H9 (cell line): ENCODE data around the gene ARHGEF12. TPM values are rescaled to one million over a fixed set of nuclear protein-coding genes. Genes with fewer than 3 reads are reported as not detected.
A peak's percentile ranks its signal among the peaks of the same experiment; 100 is the strongest.

ENCODE experiments used
- DNase-seq: peaks from one replicate; pipeline ENCODE4 v3.0.0-alpha.2; 2017
- H2AFZ ChIP-seq: one replicate; pipeline ENCODE4 v1.6.1; 2013; ENCODE audit warnings: mild to moderate bottlenecking, low read length, control low read depth, moderate library complexity
- H2AK5ac ChIP-seq: 2 replicates; pipeline ENCODE4 v1.6.1; 2013; ENCODE audit warnings: low read length, control low read depth, mixed read lengths; ENCODE audit not compliant: insufficient read length
- H2BK120ac ChIP-seq: one replicate; pipeline ENCODE4 v1.6.1; 2013; ENCODE audit warnings: low read depth, mild to moderate bottlenecking, low read length, control low read depth, inconsistent platforms; ENCODE audit not compliant: poor library complexity, severe bottlenecking
- H2BK12ac ChIP-seq: 2 replicates; pipeline ENCODE4 v1.6.1; 2013; ENCODE audit warnings: low read length, control low read depth, mixed read lengths, low read depth; ENCODE audit not compliant: insufficient read length
- H2BK15ac ChIP-seq: 2 replicates; pipeline ENCODE4 v1.6.1; 2013; ENCODE audit warnings: low read depth, low read length, control low read depth
- H2BK20ac ChIP-seq: one replicate; pipeline ENCODE4 v1.6.1; 2013; ENCODE audit warnings: low read depth, mild to moderate bottlenecking, low read length, control low read depth, inconsistent platforms; ENCODE audit not compliant: poor library complexity, severe bottlenecking
- H2BK5ac ChIP-seq: 2 replicates; pipeline ENCODE4 v1.6.1; 2013; ENCODE audit warnings: low read length, control low read depth, mixed read lengths; ENCODE audit not compliant: insufficient read length
- H3K14ac ChIP-seq: 2 replicates; pipeline ENCODE4 v1.6.1; 2013; ENCODE audit warnings: low read length, control low read depth; ENCODE audit not compliant: insufficient read depth
- H3K18ac ChIP-seq: 2 replicates; pipeline ENCODE4 v1.6.1; 2013; ENCODE audit warnings: low read depth, mild to moderate bottlenecking, mixed read lengths, low read length, control low read depth; ENCODE audit not compliant: insufficient read length
- H3K23ac ChIP-seq: 2 replicates; pipeline ENCODE4 v1.6.1; 2013; ENCODE audit warnings: low read length, control low read depth, mixed read lengths, low read depth; ENCODE audit not compliant: insufficient read length
- H3K23me2 ChIP-seq: 2 replicates; pipeline ENCODE4 v1.6.1; 2013; ENCODE audit warnings: low read depth, mild to moderate bottlenecking, mixed read lengths, low read length, control low read depth; ENCODE audit not compliant: insufficient read length, poor library complexity, severe bottlenecking
- H3K27ac ChIP-seq: 2 replicates; pipeline ENCODE4 v1.5.1; 2013; ENCODE audit warnings: low read length, control low read depth, mixed read lengths, low read depth; ENCODE audit not compliant: insufficient read length
- H3K27me3 ChIP-seq: 2 replicates; pipeline ENCODE4 v1.6.1; 2013; ENCODE audit warnings: low read length, control low read depth, inconsistent platforms; ENCODE audit not compliant: insufficient read depth
- H3K4ac ChIP-seq: 2 replicates; pipeline ENCODE4 v1.6.1; 2013; ENCODE audit warnings: low read depth, mild to moderate bottlenecking, control low read depth, inconsistent platforms, low read length, moderate library complexity
- H3K4me1 ChIP-seq: 2 replicates; pipeline ENCODE4 v1.6.1; 2013; ENCODE audit warnings: low read length, control low read depth, inconsistent platforms; ENCODE audit not compliant: insufficient read depth
- H3K4me2 ChIP-seq: 2 replicates; pipeline ENCODE4 v1.6.1; 2013; ENCODE audit warnings: low read length, control low read depth, mixed read lengths; ENCODE audit not compliant: insufficient read length, insufficient read depth
- H3K56ac ChIP-seq: 2 replicates; pipeline ENCODE4 v1.6.1; 2013; ENCODE audit warnings: low read depth, mild to moderate bottlenecking, mixed read lengths, low read length, control low read depth; ENCODE audit not compliant: insufficient read length
- H3K79me1 ChIP-seq: 2 replicates; pipeline ENCODE4 v1.6.1; 2013; ENCODE audit warnings: low read depth, mild to moderate bottlenecking, moderate library complexity, low read length, control low read depth, inconsistent platforms; ENCODE audit not compliant: insufficient read depth, poor library complexity, severe bottlenecking
- H3K79me2 ChIP-seq: 2 replicates; pipeline ENCODE4 v1.6.1; 2013; ENCODE audit warnings: low read length, control low read depth, inconsistent platforms; ENCODE audit not compliant: insufficient read depth
- H3K9ac ChIP-seq: 2 replicates; pipeline ENCODE4 v1.6.1; 2013; ENCODE audit warnings: low read length, control low read depth, mixed read lengths; ENCODE audit not compliant: insufficient read length; ENCODE audit errors: extremely low read depth
- H3K9me3 ChIP-seq: one replicate; pipeline ENCODE4 v1.6.1; 2013; ENCODE audit warnings: low read depth, low read length, inconsistent platforms; ENCODE audit not compliant: control insufficient read depth
- H3T11ph ChIP-seq: one replicate; pipeline ENCODE4 v1.6.1; 2013; ENCODE audit warnings: mild to moderate bottlenecking, low read length, control low read depth, inconsistent platforms
- H4K20me1 ChIP-seq: one replicate; pipeline ENCODE4 v1.6.1; 2013; ENCODE audit not compliant: control insufficient read depth, insufficient read length, insufficient read depth
- H4K5ac ChIP-seq: 2 replicates; pipeline ENCODE4 v1.6.1; 2013; ENCODE audit warnings: low read depth, mild to moderate bottlenecking, mixed read lengths, low read length, control low read depth; ENCODE audit not compliant: insufficient read length
- H4K8ac ChIP-seq: replicated peaks from 2 replicates; pipeline ENCODE4 v1.6.1; 2013; ENCODE audit warnings: low read length, control low read depth, mixed read lengths, low read depth; ENCODE audit not compliant: insufficient read length
- H4K91ac ChIP-seq: 2 replicates; pipeline ENCODE4 v1.6.1; 2013; ENCODE audit warnings: low read depth, mild to moderate bottlenecking, moderate library complexity, mixed read lengths, low read length, control low read depth; ENCODE audit not compliant: insufficient read length
- H3K27ac Mint-ChIP-seq, 3 experiments: 2 replicates in 2 of 3; 3 replicates in 1 of 3; pipeline ENCODE4 v1.8.0; 2020 to 2021; ENCODE audit warnings: mixed read lengths in 3 of 3, mild to moderate bottlenecking in 1 of 3, moderate library complexity in 1 of 3
- H3K27me3 Mint-ChIP-seq: 2 replicates; pipeline ENCODE4 v1.8.0; 2021; ENCODE audit warnings: low read depth, mild to moderate bottlenecking, moderate library complexity, mixed read lengths
- H3K36me3 Mint-ChIP-seq, 3 experiments: 2 replicates in 2 of 3; 3 replicates in 1 of 3; pipeline ENCODE4 v1.8.0; 2020 to 2021; ENCODE audit warnings: low read depth in 3 of 3, mixed read lengths in 3 of 3; ENCODE audit not compliant: insufficient read depth in 1 of 3
- H3K4me1 Mint-ChIP-seq, 2 experiments: 2 replicates each; pipeline ENCODE4 v1.8.0; 2020; ENCODE audit warnings: mixed read lengths in 2 of 2
- H3K4me3 Mint-ChIP-seq, 2 experiments: 2 replicates in 1 of 2; 3 replicates in 1 of 2; pipeline ENCODE4 v1.8.0; 2020 to 2021; ENCODE audit warnings: mild to moderate bottlenecking in 2 of 2, mixed read lengths in 2 of 2, moderate library complexity in 1 of 2
- H3K9me3 Mint-ChIP-seq, 2 experiments: 2 replicates in 1 of 2; 3 replicates in 1 of 2; pipeline ENCODE4 v1.8.0; 2020; ENCODE audit warnings: mild to moderate bottlenecking in 2 of 2, mixed read lengths in 2 of 2, moderate library complexity in 1 of 2
- WGBS: extraction: QIAGEN DNeasy Blood & Tissue Kit; methylation state at CpG from one replicate; pipeline ENCODE4 v1.1.7; 2013; ENCODE audit warnings: missing lambda C conversion rate, low lambda C conversion rate, mixed read lengths; ENCODE audit not compliant: insufficient read length; ENCODE audit errors: extremely low coverage; 5-methylcytosine and 5-hydroxymethylcytosine counted together
- total RNA-seq: library from RNA; stranded (reverse); gene quantifications from 2 replicates; pipeline ENCODE4 v1.2.1, GENCODE V29; 2021
- TF ChIP-seq, protein P1 (sequence below): fragments of 200-600 bp; sonication (generic); conservative IDR thresholded peaks from 3 replicates; pipeline ENCODE4 v1.8.0; 2021; ENCODE audit warnings: antibody characterized with exemption, mild to moderate bottlenecking

The ARHGEF12 gene
- total RNA-seq, 1 experiment from 2014 or later = 27.0 TPM

DNA sequence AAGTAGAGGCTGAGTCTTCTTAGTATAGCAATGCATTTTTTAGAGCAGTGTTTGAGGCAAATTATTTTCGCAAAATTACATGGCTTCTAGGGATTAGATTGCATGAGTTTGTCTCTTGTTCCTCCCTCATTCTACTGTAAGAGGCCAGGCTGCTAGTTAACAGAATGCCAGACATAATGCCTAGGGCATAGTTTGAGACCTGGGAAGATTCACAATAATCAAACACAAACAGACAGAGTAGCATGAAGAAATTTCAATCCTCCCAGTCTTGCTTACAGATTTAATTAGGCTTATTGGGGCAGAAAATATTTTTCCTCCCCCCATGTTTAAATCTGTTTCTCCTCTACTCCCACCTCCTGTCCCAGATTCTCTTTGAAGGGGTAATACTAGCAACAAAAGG lies 48.3 kb downstream of the ARHGEF12 start:
- Histone ChIP-seq H3K79me2 (peaks cover 2% of the 10 kb centered on the region; the same call in 1 of the 2 replicates), H3K27ac (no peak overlapping the region), H3T11ph (no peak overlapping the region), H3K23me2 (no peaks in the 10 kb centered on the region), H2BK12ac (no peak overlapping the region), H2AK5ac (no peak overlapping the region), H2BK120ac (no peak overlapping the region), H3K9ac (no peak overlapping the region), H3K4ac (no peak overlapping the region), H2BK5ac (no peak overlapping the region), H2BK20ac (no peak overlapping the region), H3K79me1 (peaks cover 7% of the 10 kb centered on the region), H2AFZ (no peak overlapping the region), H2BK15ac (no peak overlapping the region), H3K14ac (no peak overlapping the region), H3K27me3 (no peaks in the 10 kb centered on the region), H4K8ac (no peak overlapping the region), H3K56ac (no peak overlapping the region), H4K20me1 (no peaks in the 10 kb centered on the region), H3K23ac (no peak overlapping the region), H3K9me3 (no peaks in the 10 kb centered on the region), H3K4me2 (no peak overlapping the region), H4K91ac (no peak overlapping the region), H4K5ac (no peak overlapping the region), H3K4me1 (peaks cover 7% of the 10 kb centered on the region; the same call in 1 of the 2 replicates), H3K18ac (no peak overlapping the region)
- TF ChIP-seq, protein P1, sequence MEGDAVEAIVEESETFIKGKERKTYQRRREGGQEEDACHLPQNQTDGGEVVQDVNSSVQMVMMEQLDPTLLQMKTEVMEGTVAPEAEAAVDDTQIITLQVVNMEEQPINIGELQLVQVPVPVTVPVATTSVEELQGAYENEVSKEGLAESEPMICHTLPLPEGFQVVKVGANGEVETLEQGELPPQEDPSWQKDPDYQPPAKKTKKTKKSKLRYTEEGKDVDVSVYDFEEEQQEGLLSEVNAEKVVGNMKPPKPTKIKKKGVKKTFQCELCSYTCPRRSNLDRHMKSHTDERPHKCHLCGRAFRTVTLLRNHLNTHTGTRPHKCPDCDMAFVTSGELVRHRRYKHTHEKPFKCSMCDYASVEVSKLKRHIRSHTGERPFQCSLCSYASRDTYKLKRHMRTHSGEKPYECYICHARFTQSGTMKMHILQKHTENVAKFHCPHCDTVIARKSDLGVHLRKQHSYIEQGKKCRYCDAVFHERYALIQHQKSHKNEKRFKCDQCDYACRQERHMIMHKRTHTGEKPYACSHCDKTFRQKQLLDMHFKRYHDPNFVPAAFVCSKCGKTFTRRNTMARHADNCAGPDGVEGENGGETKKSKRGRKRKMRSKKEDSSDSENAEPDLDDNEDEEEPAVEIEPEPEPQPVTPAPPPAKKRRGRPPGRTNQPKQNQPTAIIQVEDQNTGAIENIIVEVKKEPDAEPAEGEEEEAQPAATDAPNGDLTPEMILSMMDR = no peak
- peaks cover 19 to 20% of the 10 kb centered on the region in 2 experiments for H3K4me1 Mint-ChIP-seq
- no CpG with 5 or more reads among the region's 1 CpG for WGBS
- H3K4me3 Mint-ChIP-seq = no peak overlapping the region
- H3K36me3 Mint-ChIP-seq = peaks cover 6 to 23% (median 15%) of the 10 kb centered on the region in 3 experiments
- no peaks in the 10 kb centered on the region for H3K27me3 Mint-ChIP-seq
- no peak for DNase-seq
- peaks cover 15 to 20% of the 10 kb centered on the region in 2 experiments for H3K9me3 Mint-ChIP-seq
- peak overlapping the region in 1 of 3 experiments; percentile 14; a peak in 1 of 7 replicates for H3K27ac Mint-ChIP-seq
